Lower leg skin (tissue), 4 donors: ENCODE results near the gene ZFYVE16. TPM values are rescaled to one million over a fixed set of nuclear protein-coding genes. Genes with fewer than 3 reads are reported as not detected.
"Not testable (repeated sequence)": the region's sequence is repeated elsewhere in the genome, so short reads cannot be mapped to it uniquely, and the experiment has no call there.

Experiments
- DNase-seq, 2 donors: peaks; one replicate each; pipeline ENCODE4 v3.0.0-alpha.2; 2019; ENCODE audit warnings: low spot score in 2 of 2
- H3K4me3 ChIP-seq: fragments of 200-600 bp; sonication (generic); 2 replicates; pipeline ENCODE4 v1.5.1; 2017; ENCODE audit warnings: mild to moderate bottlenecking, low read depth; ENCODE audit not compliant: poor library complexity, severe bottlenecking
- CTCF ChIP-seq, 3 donors: fragments of 450-650 bp; IDR thresholded peaks; one replicate each; pipeline ENCODE4 v1.5.1; 2016; ENCODE audit warnings: antibody characterized with exemption in 3 of 3, mild to moderate bottlenecking in 3 of 3, moderate library complexity in 2 of 3
- POLR2A ChIP-seq, 2 donors: fragments of 450-650 bp; IDR thresholded peaks; one replicate each; pipeline ENCODE4 v1.6.1; 2016 to 2017; ENCODE audit warnings: antibody characterized with exemption in 2 of 2, mild to moderate bottlenecking in 1 of 2, moderate library complexity in 1 of 2
- WGBS, 2 donors: methylation state at CpG; one replicate each; pipeline ENCODE4 v1.1.5; 2018; 5-methylcytosine and 5-hydroxymethylcytosine counted together
- intact Hi-C: fragments of 100-400 bp; cut with DNase I; formaldehyde crosslinking; loops from one replicate; pipeline ENCODE4 v1.15.0; 2023; ENCODE audit warnings: low total_unique reads
- total RNA-seq, 4 donors: library from RNA; depleted of rRNA; stranded (reverse); fragments of >200 nt; gene quantifications; one replicate each; pipeline ENCODE4 v1.1.0, GENCODE V29; 2016

ZFYVE16 gene
- total RNA-seq, 4 donors from 2014 or later: 11.7 to 19.2 (median 13.4) TPM

DNA sequence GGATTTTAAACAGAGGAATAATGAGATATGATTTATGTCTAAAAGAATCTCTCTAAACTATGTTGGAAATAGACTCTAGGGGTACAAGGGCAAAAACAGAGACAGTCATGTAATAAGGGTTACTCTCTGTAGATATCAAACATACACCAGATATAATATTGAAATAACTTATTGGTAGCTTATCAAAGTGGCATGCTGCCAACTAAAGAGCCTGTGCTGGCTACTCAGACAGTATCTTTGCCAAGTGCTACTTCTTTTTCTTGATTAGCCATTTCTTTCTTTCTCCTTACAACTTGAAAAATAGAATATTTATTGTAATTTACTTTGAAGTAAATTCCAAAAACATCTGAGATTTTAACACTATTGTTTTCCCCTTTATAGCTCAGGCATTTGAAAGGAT lies 34.9 kb downstream of the ZFYVE16 start:
- TF ChIP-seq POLR2A (IDR thresholded peaks at IDR 0.05): no peak
- TF ChIP-seq CTCF (IDR thresholded peaks at IDR 0.05): no peak
- H3K4me3 ChIP-seq: no peak overlapping the region
- no peak for DNase-seq
- intact Hi-C loops: no loop called here

- intact Hi-C loops: no loop called here
- 88 to 91% methylated on average over 2 of the region's 2 CpGs for WGBS, 2 donors
Observed at GRCh38 chr5:80453366-80453765, 45.5 kb downstream of the ZFYVE16 start.

GRCh38 chr5:80463269-80463668 lies 55.4 kb downstream of the ZFYVE16 start:
- H3K4me3 ChIP-seq: no peak overlapping the region
- no peak for DNase-seq
- WGBS, 2 donors: 98% methylated on average over 3 to 4 of the region's 4 CpGs
- intact Hi-C loops: no loop called here
- no peak for TF ChIP-seq CTCF (IDR thresholded peaks at IDR 0.05)
- no peak for TF ChIP-seq POLR2A (IDR thresholded peaks at IDR 0.05)

More at GRCh38 chr5:80453366-80453765, 45.5 kb downstream of the ZFYVE16 start:
- H3K4me3 ChIP-seq: no peak overlapping the region
- no peak for DNase-seq
- no peak for TF ChIP-seq POLR2A (IDR thresholded peaks at IDR 0.05)
- no peak for TF ChIP-seq CTCF (IDR thresholded peaks at IDR 0.05)

GRCh38 chr5:80466669-80467485 lies 59.0 kb downstream of the ZFYVE16 start:
- no peak overlapping the region for H3K4me3 ChIP-seq
- TF ChIP-seq CTCF (IDR thresholded peaks at IDR 0.05) (no peak), POLR2A (IDR thresholded peaks at IDR 0.05) (no peak)
- DNase-seq: no peak
- intact Hi-C loops: loop anchor here (5.0 kb wide), 1 partner anchor 960 kb away; no protein-coding TSS in a partner anchor
- 63 to 67% methylated on average over 4 of the region's 4 CpGs for WGBS, 2 donors

GRCh38 chr5:80468131-80468530 lies 60.3 kb downstream of the ZFYVE16 start:
- TF ChIP-seq CTCF (IDR thresholded peaks at IDR 0.05): no peak
- intact Hi-C loops: loop anchor here (5.0 kb wide), 1 partner anchor 959 kb away; no protein-coding TSS in a partner anchor
- no peak for DNase-seq
- H3K4me3 ChIP-seq: no peak overlapping the region
- 97 to 100% methylated on average over 1 of the region's 1 CpG for WGBS, 2 donors

- intact Hi-C loops, H3K4me3 ChIP-seq, DNase-seq: not testable (repeated sequence)
- 94 to 100% methylated on average over 2 of the region's 2 CpGs for WGBS, 2 donors
Observed at GRCh38 chr5:80470631-80471030, 62.8 kb downstream of the ZFYVE16 start.
